Measurements from ENCODE around the gene PLK5.
"Not testable (repeated sequence)": the region's sequence is repeated elsewhere in the genome, so short reads cannot be mapped to it uniquely, and the experiment has no call there.

Gene PLK5

GRCh38 chr19:1518471-1518870 is 5.4 kb upstream of the PLK5 start:
- FAIRE-seq (no peak), DNase-seq (ENCODE audit: insufficient read length, low spot score) (no peak)
- TF ChIP-seq POLR2A (IDR thresholded peaks at IDR 0.05; ENCODE audit: low read depth, low read length), result no peak

DNA sequence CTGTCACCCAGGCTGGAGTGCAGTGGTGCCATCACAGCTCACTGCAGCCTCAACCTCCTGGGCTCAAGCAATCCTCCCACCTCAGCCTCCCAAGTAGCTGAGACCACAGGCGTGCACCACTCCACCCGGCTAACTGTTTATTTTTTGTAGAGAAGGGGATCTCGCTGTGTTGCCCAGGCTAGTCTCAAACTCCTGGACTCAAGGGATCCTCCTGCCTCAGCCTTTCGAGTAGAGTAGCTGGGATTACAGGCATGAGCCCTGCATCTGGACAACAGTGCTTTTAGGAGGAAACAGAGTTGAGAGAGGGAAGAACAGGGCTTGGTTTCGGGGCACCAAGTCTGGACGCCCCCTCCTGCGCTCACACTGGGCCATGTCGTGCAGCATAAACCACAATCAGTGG is 4.1 kb upstream of the PLK5 start:
- DNase-seq (ENCODE audit: insufficient read length, low spot score); FAIRE-seq: not testable (repeated sequence)

DNA sequence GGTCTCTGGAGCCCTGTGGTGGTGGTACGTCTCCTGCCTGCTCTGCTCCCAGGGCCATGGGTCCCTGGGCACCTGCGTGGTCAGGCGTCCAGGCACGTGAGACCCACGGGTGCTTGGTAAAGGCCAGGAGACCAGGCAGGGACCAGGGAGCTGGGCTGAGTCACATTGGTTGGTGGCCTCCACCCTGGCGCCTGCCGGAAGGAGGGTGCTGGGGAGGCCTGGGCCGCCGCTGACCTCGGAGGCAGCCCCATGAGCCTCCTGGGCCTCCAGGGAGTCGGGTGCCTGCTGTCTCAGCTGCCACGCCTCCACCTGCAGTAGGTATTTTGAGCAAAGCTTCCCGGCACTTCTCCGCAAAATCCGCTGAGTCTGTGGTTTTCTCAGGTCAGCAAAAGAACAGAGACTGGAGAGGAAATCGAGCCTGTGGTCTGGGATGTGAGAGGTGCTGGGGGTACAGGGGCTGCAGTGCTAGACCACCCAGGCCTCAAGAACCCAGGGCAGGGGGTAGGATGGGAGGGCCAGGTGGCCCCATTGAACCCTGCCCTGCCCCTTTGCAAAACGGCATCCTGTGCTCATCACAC is 3.6 kb upstream of the PLK5 start:
- no peak for FAIRE-seq

GRCh38 chr19:1521636-1522035 is 2.2 kb upstream of the PLK5 start:
- FAIRE-seq, result no peak
- no peak for TF ChIP-seq POLR2A (IDR thresholded peaks at IDR 0.05; ENCODE audit: low read depth, low read length)
- no peak for DNase-seq (ENCODE audit: insufficient read length, low spot score)

More for the DNA sequence above, 3.6 kb upstream of the PLK5 start:
- no peak for TF ChIP-seq POLR2A (IDR thresholded peaks at IDR 0.05; ENCODE audit: low read depth, low read length)
- peak; percentile 48 for DNase-seq (ENCODE audit: insufficient read length, low spot score)

- DNase-seq (ENCODE audit: insufficient read length, low spot score), result no peak
- TF ChIP-seq POLR2A (IDR thresholded peaks at IDR 0.05; ENCODE audit: low read depth, low read length), result no peak
- no peak for FAIRE-seq
Observed at GRCh38 chr19:1522061-1522460, 1.8 kb upstream of the PLK5 start.

DNA sequence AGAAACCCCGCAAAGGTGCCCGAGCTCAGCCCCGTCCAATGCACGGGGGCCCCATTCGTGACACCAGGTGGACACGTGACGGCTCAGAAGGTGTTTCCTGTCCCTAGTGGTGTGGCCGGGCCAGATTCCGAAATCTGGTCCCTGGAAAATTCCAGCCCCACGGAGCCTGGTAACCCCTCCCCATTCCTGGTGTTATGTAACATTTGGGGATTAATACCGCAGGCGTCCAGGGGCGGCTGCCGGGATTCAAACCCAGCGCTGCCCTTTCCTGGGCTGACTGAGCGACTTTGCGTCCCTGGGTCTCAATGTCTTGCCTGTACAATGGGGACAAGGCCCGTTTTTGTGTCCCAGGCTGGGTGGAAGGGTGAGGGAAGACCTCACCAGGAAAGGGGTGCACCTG is 1.0 kb upstream of the PLK5 start:
- no peak for DNase-seq (ENCODE audit: insufficient read length, low spot score)
- no peak for TF ChIP-seq POLR2A (IDR thresholded peaks at IDR 0.05; ENCODE audit: low read depth, low read length)
- FAIRE-seq, result no peak

DNA sequence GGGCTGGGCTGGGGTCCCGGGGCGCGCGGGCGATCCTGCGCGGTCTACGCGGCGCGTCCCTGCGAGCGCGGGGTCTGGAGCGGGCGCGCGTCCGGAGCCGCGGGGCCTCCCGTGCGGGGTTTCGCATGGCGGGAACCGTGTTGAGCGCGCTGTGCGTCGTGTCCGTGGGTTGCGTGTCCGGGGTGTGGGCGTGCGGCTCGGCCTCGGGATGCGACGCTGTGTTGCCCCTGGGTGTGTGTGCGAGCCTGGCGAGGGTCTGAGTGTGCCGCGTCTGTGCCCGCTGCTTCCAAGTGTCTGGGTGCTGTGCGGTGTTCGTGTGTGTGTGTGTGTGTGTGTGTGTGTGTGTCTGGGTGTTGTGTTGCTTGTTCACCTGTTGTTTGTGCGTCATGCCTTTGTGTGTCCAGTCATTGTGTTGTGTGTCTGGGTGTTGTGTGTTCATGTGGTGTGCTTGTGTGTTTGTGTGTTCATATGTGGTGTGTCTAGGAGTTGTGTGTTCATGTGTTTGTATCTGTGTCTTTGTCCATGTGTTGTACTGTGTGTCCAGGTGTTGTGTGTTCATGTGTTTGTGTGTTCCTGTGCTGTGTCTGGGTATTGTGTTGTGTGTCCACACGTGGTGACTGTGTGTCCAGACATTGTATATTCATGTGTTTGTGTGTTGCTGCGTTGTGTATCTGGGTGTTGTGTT is 552 bp downstream of the PLK5 start:
- no peak for TF ChIP-seq POLR2A (IDR thresholded peaks at IDR 0.05; ENCODE audit: low read depth, low read length)
- DNase-seq (ENCODE audit: insufficient read length, low spot score) (no peak), FAIRE-seq (no peak)

GRCh38 chr19:1524972-1525325 is 1.1 kb downstream of the PLK5 start:
- no peak for TF ChIP-seq POLR2A (IDR thresholded peaks at IDR 0.05; ENCODE audit: low read depth, low read length)
- DNase-seq (ENCODE audit: insufficient read length, low spot score), result no peak
- no peak for FAIRE-seq

DNA sequence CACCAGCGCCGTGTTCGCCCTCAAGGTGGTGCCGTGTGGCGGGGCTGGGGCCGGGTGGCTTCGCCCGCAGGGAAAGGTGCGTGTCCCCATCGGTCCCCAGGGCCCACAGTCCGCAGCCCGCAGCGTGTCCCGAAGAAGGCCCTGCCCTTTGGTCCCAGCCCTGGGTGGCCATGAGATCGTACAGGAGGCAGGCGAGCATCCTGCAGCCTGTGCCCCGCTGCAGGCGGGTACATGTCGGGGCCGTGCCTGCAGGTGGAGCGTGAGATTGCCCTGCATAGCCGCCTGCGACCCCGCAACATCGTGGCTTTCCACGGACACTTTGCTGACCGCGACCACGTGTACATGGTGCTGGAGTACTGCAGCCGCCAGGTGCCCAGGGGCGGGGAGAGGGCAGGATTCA is 1.5 kb downstream of the PLK5 start:
- FAIRE-seq (no peak), DNase-seq (ENCODE audit: insufficient read length, low spot score) (no peak)
- no peak for TF ChIP-seq POLR2A (IDR thresholded peaks at IDR 0.05; ENCODE audit: low read depth, low read length)

DNA sequence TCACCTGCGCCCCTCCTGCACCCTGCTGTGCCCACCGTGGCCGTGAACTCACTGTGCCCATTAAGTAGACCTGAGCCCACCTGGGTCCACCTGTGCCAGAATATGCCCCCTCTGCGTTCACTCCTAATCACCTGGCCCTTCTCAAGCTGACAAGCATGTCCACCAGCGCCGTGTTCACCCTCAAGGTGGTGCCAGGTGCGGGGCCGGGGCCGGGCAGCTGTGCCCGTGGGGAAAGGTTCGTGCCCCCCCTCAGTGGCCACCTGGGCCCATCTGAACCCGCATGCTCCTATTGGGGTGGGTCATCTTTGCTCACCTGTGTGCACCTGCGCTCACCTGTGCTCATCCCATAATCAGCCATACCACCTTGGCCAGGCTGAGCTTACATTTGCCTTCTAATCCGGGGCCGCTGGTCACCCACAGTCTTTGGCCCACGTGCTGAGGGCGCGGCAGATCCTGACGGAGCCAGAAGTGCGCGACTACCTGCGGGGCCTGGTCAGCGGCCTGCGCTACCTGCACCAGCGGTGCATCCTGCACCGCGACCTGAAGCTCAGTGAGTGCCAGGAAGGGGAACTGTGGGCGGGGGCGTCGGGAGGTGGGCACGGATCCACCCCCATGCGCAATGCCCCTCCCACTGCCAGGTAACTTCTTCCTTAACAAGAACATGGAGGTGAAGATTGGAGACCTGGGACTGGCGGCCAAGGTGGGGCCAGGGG is 2.3 kb downstream of the PLK5 start:
- TF ChIP-seq POLR2A (IDR thresholded peaks at IDR 0.05; ENCODE audit: low read depth, low read length), result no peak
- FAIRE-seq, result no peak
- DNase-seq (ENCODE audit: insufficient read length, low spot score), result no peak

DNA sequence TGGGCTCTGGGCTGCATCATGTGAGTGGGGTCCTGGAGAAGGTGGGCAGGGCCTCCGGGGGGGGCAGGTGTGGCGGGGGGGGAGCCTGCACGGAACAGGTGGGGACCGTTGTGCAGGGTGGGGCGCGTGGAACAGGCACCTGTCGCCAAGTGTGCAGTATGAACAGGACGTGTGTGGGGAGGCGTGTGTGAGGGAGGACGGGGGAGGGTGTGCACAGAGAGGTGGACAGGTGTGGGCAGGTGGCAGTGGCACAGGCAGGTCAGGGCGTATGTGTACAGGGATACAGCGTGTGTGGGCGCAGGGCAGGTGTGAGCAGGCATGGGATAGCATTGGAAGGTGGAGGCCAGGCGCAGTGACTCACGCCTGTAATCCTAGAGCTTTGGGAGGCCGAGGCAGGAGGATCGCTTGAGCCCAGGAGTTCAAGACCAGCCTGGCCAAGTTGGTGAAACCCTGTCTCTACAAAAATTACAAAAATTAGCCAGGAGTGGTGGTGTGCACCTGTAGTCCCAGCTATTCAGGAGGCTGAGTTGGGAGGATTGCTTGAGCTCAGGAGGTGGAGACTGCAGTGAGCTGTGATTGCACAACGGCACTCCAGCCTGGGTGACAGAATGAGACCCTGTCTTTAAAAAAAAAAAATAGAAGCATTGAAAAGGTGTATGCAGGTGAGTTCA is 3.2 kb downstream of the PLK5 start:
- FAIRE-seq (no peak), DNase-seq (ENCODE audit: insufficient read length, low spot score) (no peak)
- no peak for TF ChIP-seq POLR2A (IDR thresholded peaks at IDR 0.05; ENCODE audit: low read depth, low read length)

GRCh38 chr19:1527650-1528309 is 3.9 kb downstream of the PLK5 start:
- DNase-seq (ENCODE audit: insufficient read length, low spot score) (no peak), FAIRE-seq (no peak)
- no peak for TF ChIP-seq POLR2A (IDR thresholded peaks at IDR 0.05; ENCODE audit: low read depth, low read length)

- FAIRE-seq (no peak), DNase-seq (ENCODE audit: insufficient read length, low spot score) (no peak)
- TF ChIP-seq POLR2A (IDR thresholded peaks at IDR 0.05; ENCODE audit: low read depth, low read length), result no peak
Observed at GRCh38 chr19:1528596-1529429, 4.9 kb downstream of the PLK5 start.

Measured in H54 (cell line).